WERI-Rb-1 (cell line): Measurements from ENCODE around the gene NCOA1.

Experiments
- DNase-seq: peaks from one replicate; pipeline ENCODE4 v3.0.0-alpha.2; 2020
- H3K27ac ChIP-seq: fragments of 250-450 bp; sonication (Bioruptor Pico); 2 replicates; pipeline ENCODE4 v1.5.1; 2020; ENCODE audit warnings: mild to moderate bottlenecking, moderate library complexity
- H3K27me3 ChIP-seq: fragments of 250-450 bp; sonication (Bioruptor Pico); 2 replicates; pipeline ENCODE4 v1.5.1; 2021; ENCODE audit warnings: mild to moderate bottlenecking, low read depth, moderate library complexity; ENCODE audit not compliant: insufficient read depth, severe bottlenecking
- H3K36me3 ChIP-seq: fragments of 250-450 bp; sonication (Bioruptor Pico); 2 replicates; pipeline ENCODE4 v1.5.1; 2020; ENCODE audit warnings: mild to moderate bottlenecking, moderate library complexity
- H3K4me3 ChIP-seq: 2 replicates; pipeline ENCODE4 v1.5.1; 2011; ENCODE audit warnings: low read depth, mild to moderate bottlenecking, control low read depth, low read length
- H3K9me3 ChIP-seq: fragments of 250-450 bp; sonication (Bioruptor Pico); 2 replicates; pipeline ENCODE4 v1.5.1; 2021; ENCODE audit warnings: mild to moderate bottlenecking, moderate library complexity; ENCODE audit not compliant: severe bottlenecking
- CTCF ChIP-seq: IDR thresholded peaks from 2 replicates; pipeline ENCODE4 v1.5.1; 2011; ENCODE audit warnings: low read depth, mild to moderate bottlenecking, control low read depth, inconsistent platforms, low read length

NCOA1 gene

GRCh38 chr2:24680196-24680595 lies 189.1 kb downstream of the NCOA1 start:
- Histone ChIP-seq H3K9me3 (peaks cover 7% of the 10 kb centered on the region), H3K27ac (no peak overlapping the region), H3K27me3 (no peaks in the 10 kb centered on the region), H3K36me3 (peaks cover 7% of the 10 kb centered on the region), H3K4me3 (no peak overlapping the region)
- no peak for TF ChIP-seq CTCF
- DNase-seq = no peak

- no peak for TF ChIP-seq CTCF
- no peak for DNase-seq
- Histone ChIP-seq H3K4me3 (no peak overlapping the region), H3K27me3 (no peaks in the 10 kb centered on the region), H3K36me3 (peaks cover 7% of the 10 kb centered on the region), H3K27ac (no peak overlapping the region), H3K9me3 (peaks cover 7% of the 10 kb centered on the region)
Measured at GRCh38 chr2:24682304-24682703, 191.2 kb downstream of the NCOA1 start.

- Histone ChIP-seq H3K4me3 (no peak overlapping the region), H3K9me3 (peaks cover 7% of the 10 kb centered on the region), H3K36me3 (peaks cover 7% of the 10 kb centered on the region), H3K27ac (no peak overlapping the region), H3K27me3 (no peaks in the 10 kb centered on the region)
- no peak for TF ChIP-seq CTCF
- DNase-seq = no peak
Measured at GRCh38 chr2:24683408-24683807, 192.4 kb downstream of the NCOA1 start.

GRCh38 chr2:24690524-24690923 lies 199.5 kb downstream of the NCOA1 start:
- H3K27ac ChIP-seq = no peak overlapping the region
- H3K36me3 ChIP-seq = peaks cover 5% of the 10 kb centered on the region
- H3K4me3 ChIP-seq = no peak overlapping the region
- TF ChIP-seq CTCF = no peak
- no peaks in the 10 kb centered on the region for H3K27me3 ChIP-seq
- DNase-seq = no peak
- H3K9me3 ChIP-seq = no peaks in the 10 kb centered on the region

- Histone ChIP-seq H3K4me3 (no peak overlapping the region), H3K27me3 (no peaks in the 10 kb centered on the region), H3K36me3 (peaks cover 5% of the 10 kb centered on the region), H3K9me3 (no peaks in the 10 kb centered on the region), H3K27ac (no peak overlapping the region)
- no peak for DNase-seq
- TF ChIP-seq CTCF = no peak
Measured at GRCh38 chr2:24691806-24692205, 200.8 kb downstream of the NCOA1 start.

GRCh38 chr2:24697792-24698191 lies 206.7 kb downstream of the NCOA1 start:
- Histone ChIP-seq H3K4me3 (no peak overlapping the region), H3K27ac (no peak overlapping the region), H3K27me3 (no peaks in the 10 kb centered on the region), H3K36me3 (no peaks in the 10 kb centered on the region; the same call in 1 of the 2 replicates), H3K9me3 (no peaks in the 10 kb centered on the region)
- DNase-seq = no peak
- TF ChIP-seq CTCF = no peak
